H1 (cell line): Measurements from ENCODE around the gene COL6A5. TPM values are rescaled to one million over a fixed set of nuclear protein-coding genes. Genes with fewer than 3 reads are reported as not detected.

ENCODE experiments used
- CTCF ChIA-PET: fragments of 300-600 bp; sonication (Branson Sonifier 250); formaldehyde crosslinking; loops from one replicate; lab custom pipeline; 2021; ENCODE audit not compliant: partially characterized antibody; lab: Charles Lee
- POLR2A ChIA-PET: fragments of 300-600 bp; sonication (Branson Sonifier 250); formaldehyde crosslinking; loops from one replicate; lab custom pipeline; 2021; ENCODE audit warnings: inconsistent platforms; ENCODE audit not compliant: partially characterized antibody; lab: Charles Lee
- DNase-seq, 2 experiments: peaks; one replicate each; pipeline versions ENCODE4 v3.0.0 to v3.0.0-alpha.2; 2010 to 2022; ENCODE audit warnings: low spot score in 2 of 2, low read depth in 1 of 2, mixed read lengths in 1 of 2
- FAIRE-seq: peaks from 2 replicates; lab custom pipeline; 2011; peaks lifted over from hg19 to GRCh38; lab: Jason Lieb, UNC
- H2AFZ ChIP-seq: 2 replicates; pipeline ENCODE4 v1.8.1; 2012; ENCODE audit warnings: low read length, inconsistent platforms
- H2AK5ac ChIP-seq: 2 replicates; pipeline ENCODE4 v1.6.1; 2013; ENCODE audit warnings: low read depth, low read length
- H2BK120ac ChIP-seq: replicated peaks from 2 replicates; pipeline ENCODE3; 2013; ENCODE audit warnings: low read depth, low read length, inconsistent platforms
- H2BK12ac ChIP-seq: 2 replicates; pipeline ENCODE4 v1.6.1; 2013; ENCODE audit warnings: low read depth, low read length
- H2BK15ac ChIP-seq: 2 replicates; pipeline ENCODE4 v1.6.1; 2013; ENCODE audit warnings: low read length
- H2BK20ac ChIP-seq: 2 replicates; pipeline ENCODE4 v1.6.1; 2013; ENCODE audit warnings: low read length
- H2BK5ac ChIP-seq: 2 replicates; pipeline ENCODE4 v1.6.1; 2013; ENCODE audit warnings: low read depth, low read length
- H3K14ac ChIP-seq: 2 replicates; pipeline ENCODE4 v1.6.1; 2013; ENCODE audit warnings: inconsistent platforms; ENCODE audit not compliant: insufficient read length
- H3K18ac ChIP-seq: 2 replicates; pipeline ENCODE4 v1.6.1; 2013; ENCODE audit warnings: low read length; ENCODE audit errors: extremely low read depth
- H3K23ac ChIP-seq: 2 replicates; pipeline ENCODE4 v1.6.1; 2013; ENCODE audit warnings: inconsistent platforms; ENCODE audit not compliant: insufficient read length
- H3K23me2 ChIP-seq: 2 replicates; pipeline ENCODE4 v1.6.1; 2013; ENCODE audit warnings: low read depth, low read length
- H3K27ac ChIP-seq: 2 replicates; pipeline ENCODE4 v1.6.1; 2011; ENCODE audit warnings: low read depth, low read length, inconsistent platforms
- H3K27me3 ChIP-seq, 4 experiments: replicated peaks in 1 of 4; 1 replicate in 1 of 4; 2 replicates in 3 of 4; pipeline versions ENCODE4 v1.6.1 to v1.8.1; 2011 to 2013; ENCODE audit warnings: low read length in 3 of 4, mild to moderate bottlenecking in 3 of 4, inconsistent platforms in 2 of 4, mixed read lengths in 2 of 4, moderate library complexity in 1 of 4; ENCODE audit not compliant: control insufficient read depth in 3 of 4, insufficient read depth in 3 of 4; ENCODE audit errors: extremely low read depth in 1 of 4
- H3K36me3 ChIP-seq, 4 experiments: 2 replicates each; pipeline versions ENCODE4 v1.6.1 to v1.8.1; 2011 to 2013; ENCODE audit warnings: mild to moderate bottlenecking in 4 of 4, low read length in 3 of 4, moderate library complexity in 2 of 4, control low read depth in 1 of 4, inconsistent platforms in 1 of 4; ENCODE audit not compliant: insufficient read depth in 4 of 4, control insufficient read depth in 2 of 4
- H3K4ac ChIP-seq: replicated peaks from 2 replicates; pipeline ENCODE3; 2013; ENCODE audit warnings: low read length, low read depth, mixed read lengths, inconsistent platforms; ENCODE audit not compliant: insufficient read length
- H3K4me1 ChIP-seq, 4 experiments: replicated peaks in 1 of 4; 1 replicate in 1 of 4; 2 replicates in 3 of 4; pipeline versions ENCODE4 v1.6.1 to v1.8.1; 2011 to 2013; ENCODE audit warnings: low read length in 3 of 4, inconsistent platforms in 2 of 4, mixed read lengths in 1 of 4; ENCODE audit not compliant: insufficient read depth in 4 of 4, control insufficient read depth in 3 of 4
- H3K4me2 ChIP-seq, 2 experiments: 2 replicates each; pipeline versions ENCODE4 v1.6.1 to v1.8.1; 2011 to 2013; ENCODE audit warnings: low read depth in 2 of 2, low read length in 2 of 2, control low read depth in 1 of 2, inconsistent platforms in 1 of 2, mild to moderate bottlenecking in 1 of 2; ENCODE audit not compliant: insufficient read depth in 1 of 2
- H3K4me3 ChIP-seq, 4 experiments: fragments of 200-600, 300-600 bp in 1 of 4; sonication (generic), shearing (Covaris generic), sonication (Bioruptor Twin) in 1 of 4; 2 replicates each; pipeline versions ENCODE4 v1.5.1 to v1.8.1; 2011 to 2016; ENCODE audit warnings: low read length in 4 of 4, low read depth in 3 of 4, control low read depth in 2 of 4, inconsistent platforms in 2 of 4, mild to moderate bottlenecking in 2 of 4, mixed read lengths in 1 of 4, moderate library complexity in 1 of 4; ENCODE audit not compliant: insufficient read depth in 2 of 4; ENCODE audit errors: extremely low read depth in 1 of 4
- H3K56ac ChIP-seq: replicated peaks from 2 replicates; pipeline ENCODE3; 2013; ENCODE audit warnings: low read depth, mild to moderate bottlenecking, mixed read lengths, low read length, inconsistent platforms; ENCODE audit not compliant: insufficient read length
- H3K79me1 ChIP-seq: 2 replicates; pipeline ENCODE4 v1.6.1; 2013; ENCODE audit warnings: low read depth, low read length, control low read depth
- H3K79me2 ChIP-seq, 2 experiments: 2 replicates each; pipeline versions ENCODE4 v1.6.1 to v1.8.1; 2012 to 2013; ENCODE audit warnings: low read length in 2 of 2, mild to moderate bottlenecking in 2 of 2, inconsistent platforms in 1 of 2; ENCODE audit not compliant: insufficient read depth in 2 of 2, control insufficient read depth in 1 of 2
- H3K9ac ChIP-seq, 4 experiments: replicated peaks in 1 of 4; 1 replicate in 1 of 4; 2 replicates in 3 of 4; pipeline versions ENCODE4 v1.6.1 to v1.8.1; 2011 to 2013; ENCODE audit warnings: low read depth in 3 of 4, low read length in 3 of 4, control low read depth in 2 of 4, mild to moderate bottlenecking in 2 of 4, moderate library complexity in 2 of 4, inconsistent platforms in 1 of 4; ENCODE audit errors: extremely low read depth in 1 of 4
- H3K9me3 ChIP-seq, 2 experiments: 2 replicates each; pipeline versions ENCODE4 v1.6.1 to v1.8.1; 2012 to 2013; ENCODE audit warnings: mild to moderate bottlenecking in 2 of 2, moderate library complexity in 2 of 2, control low read depth in 1 of 2, inconsistent platforms in 1 of 2, low read depth in 1 of 2, low read length in 1 of 2, mixed read lengths in 1 of 2; ENCODE audit not compliant: insufficient read depth in 2 of 2
- H4K20me1 ChIP-seq, 2 experiments: replicated peaks in 1 of 2; 2 replicates each; pipeline versions ENCODE3 to v1.8.1; 2011 to 2013; ENCODE audit warnings: inconsistent platforms in 2 of 2, low read length in 2 of 2, mild to moderate bottlenecking in 1 of 2; ENCODE audit not compliant: insufficient read depth in 2 of 2, control insufficient read depth in 1 of 2
- H4K5ac ChIP-seq: 2 replicates; pipeline ENCODE4 v1.6.1; 2013; ENCODE audit warnings: low read length, low read depth, mixed read lengths, inconsistent platforms; ENCODE audit not compliant: insufficient read length
- H4K8ac ChIP-seq: 2 replicates; pipeline ENCODE4 v1.8.0; 2013; ENCODE audit warnings: mild to moderate bottlenecking, moderate library complexity, low read length, inconsistent platforms; ENCODE audit not compliant: insufficient read depth; ENCODE audit errors: extremely low read depth
- H4K91ac ChIP-seq: replicated peaks from 2 replicates; pipeline ENCODE3; 2013; ENCODE audit warnings: low read length, mixed read lengths, inconsistent platforms; ENCODE audit not compliant: insufficient read length
- CREB1 ChIP-seq: IDR thresholded peaks from 2 replicates; pipeline ENCODE4 v1.6.1; 2012; ENCODE audit warnings: inconsistent platforms
- CTBP2 ChIP-seq: IDR thresholded peaks from 2 replicates; pipeline ENCODE4 v1.7.0; 2011; ENCODE audit warnings: borderline replicate concordance, mild to moderate bottlenecking, moderate library complexity, mixed read lengths, low read length; ENCODE audit not compliant: insufficient read depth, insufficient read length
- EZH2 ChIP-seq: fragments of 200-600 bp; sonication (generic); IDR thresholded peaks from 2 replicates; pipeline ENCODE4 v1.7.1; 2012; ENCODE audit warnings: low read depth, mild to moderate bottlenecking, moderate library complexity, low read length, inconsistent platforms; ENCODE audit not compliant: severe bottlenecking
- KDM1A ChIP-seq: fragments of 200-600, 300-600 bp; sonication (generic); IDR thresholded peaks from 2 replicates; pipeline ENCODE4 v1.7.1; 2016; ENCODE audit warnings: mild to moderate bottlenecking, low read length, borderline replicate concordance
- KDM5A ChIP-seq: fragments of 200-600 bp; IDR thresholded peaks from 2 replicates; pipeline ENCODE4 v1.7.1; 2012; ENCODE audit warnings: mild to moderate bottlenecking, low read length, inconsistent platforms, mixed read lengths
- MAFK ChIP-seq: IDR thresholded peaks from 2 replicates; pipeline ENCODE4 v1.6.1; 2012; ENCODE audit warnings: low read depth, mild to moderate bottlenecking, improper control_type of control experiment, low read length
- POU5F1 ChIP-seq: IDR thresholded peaks from 2 replicates; pipeline ENCODE4 v1.6.1; 2011; ENCODE audit warnings: low read depth, mild to moderate bottlenecking, low read length, moderate library complexity
- RBBP5 ChIP-seq: IDR thresholded peaks from 2 replicates; pipeline ENCODE4 v1.7.1; 2012; ENCODE audit warnings: low read depth, mild to moderate bottlenecking, inconsistent platforms, low read length, moderate library complexity, borderline replicate concordance
- SP2 ChIP-seq: IDR thresholded peaks from 2 replicates; pipeline ENCODE4 v1.6.1; 2012; ENCODE audit warnings: mild to moderate bottlenecking, low read length, inconsistent platforms
- TAF7 ChIP-seq: optimal IDR thresholded peaks from 2 replicates; pipeline ENCODE3; 2011; ENCODE audit warnings: low read depth, mild to moderate bottlenecking, inconsistent platforms, low read length, moderate library complexity, borderline replicate concordance
- YY1 ChIP-seq: IDR thresholded peaks from 2 replicates; pipeline ENCODE4 v1.6.1; 2011; ENCODE audit warnings: low read depth, mild to moderate bottlenecking, low read length
- WGBS, 2 experiments: shearing (Covaris generic) in 1 of 2; methylation state at CpG; one replicate each; pipeline versions ENCODE4 v1.1.6 to v1.1.7; 2013 to 2015; ENCODE audit warnings: low lambda C conversion rate in 2 of 2, mixed read lengths in 2 of 2, inconsistent platforms in 1 of 2, low coverage in 1 of 2, missing lambda C conversion rate in 1 of 2; ENCODE audit not compliant: insufficient replicate concordance in 2 of 2, insufficient coverage in 1 of 2, insufficient read length in 1 of 2; ENCODE audit errors: extremely low coverage in 1 of 2, missing lambda C conversion rate in 1 of 2; 5-methylcytosine and 5-hydroxymethylcytosine counted together
- polyA plus RNA-seq, 7 experiments: library from polyadenylated mRNA; depleted of rRNA in 3 of 7; stranded (reverse) in 5 of 7; unstranded in 2 of 7; fragments of >200 nt in 5 of 7; fragments of 200-250 nt in 2 of 7; gene quantifications; 1 replicate in 5 of 7; 2 replicates in 1 of 7; 4 replicates in 1 of 7; pipeline versions ENCODE4 v1.2.1 to v1.2.3, GENCODE V29; 2011 to 2013; ENCODE audit warnings: missing spikeins in 2 of 7, mixed read lengths in 2 of 7
- total RNA-seq: library from RNA; stranded (reverse); fragmentation: NEBNext Ultra II Directional; extraction: Animal tissue kit (Norgen Biotek cat#: 25700); gene quantifications from 2 replicates; pipeline ENCODE4 v1.2.1, GENCODE V29; 2021
- TF ChIP-seq, protein P1 (sequence below), 3 experiments: IDR thresholded peaks; 1 replicate in 2 of 3; 2 replicates in 1 of 3; pipeline versions ENCODE4 v1.5.1 to v1.6.1; 2011; ENCODE audit warnings: low read length in 3 of 3, mild to moderate bottlenecking in 3 of 3, inconsistent platforms in 2 of 3, low read depth in 1 of 3, moderate library complexity in 1 of 3; ENCODE audit not compliant: insufficient read depth in 1 of 3; ENCODE audit errors: control extremely low read depth in 1 of 3

Gene COL6A5
- total and polyA plus RNA-seq, 2 of the 8 experiments (the other 6 are each of a cell fraction or from before 2014, with no cell fraction given), result 0.05 to 0.06 TPM

DNA sequence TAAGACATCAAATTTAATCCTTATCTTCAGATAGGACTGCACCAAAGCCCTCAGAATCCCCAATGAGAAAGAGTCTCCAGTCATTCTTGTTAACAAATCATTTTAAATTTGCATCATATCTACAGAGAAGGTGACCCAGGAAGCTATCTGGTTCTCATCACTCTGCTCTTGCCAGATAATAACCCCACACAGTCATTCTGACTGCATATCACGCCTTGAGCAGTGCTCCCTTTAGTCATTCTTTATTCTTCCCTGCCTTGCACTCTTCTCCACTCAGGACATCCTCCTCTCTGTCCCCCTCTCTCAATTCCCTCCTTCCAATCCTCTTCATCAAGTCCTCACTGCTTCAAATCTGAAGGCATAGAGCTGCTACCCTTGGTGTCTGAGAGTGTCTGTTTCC lies 87.8 kb downstream of the COL6A5 start:
- Histone ChIP-seq H3K4ac (no peak overlapping the region), H3K27me3 (no peaks in the 10 kb centered on the region), H3K14ac (no peak overlapping the region), H2BK120ac (no peak overlapping the region), H3K27ac (no peak overlapping the region), H4K8ac (no peak overlapping the region), H3K9ac (no peak overlapping the region), H3K56ac (no peak overlapping the region), H2BK15ac (no peak overlapping the region), H3K4me1 (peaks cover 0 to 4% (median 0%) of the 10 kb centered on the region in 4 experiments; a peak in 2 of 7 replicates), H2AFZ (no peak overlapping the region), H2BK5ac (no peak overlapping the region), H3K79me1 (no peaks in the 10 kb centered on the region), H2AK5ac (no peak overlapping the region), H3K4me3 (no peak overlapping the region), H4K5ac (no peak overlapping the region), H4K20me1 (no peaks in the 10 kb centered on the region), H2BK20ac (no peak overlapping the region), H3K79me2 (no peaks in the 10 kb centered on the region), H4K91ac (no peak overlapping the region), H3K9me3 (no peaks in the 10 kb centered on the region), H3K23me2 (no peaks in the 10 kb centered on the region), H3K36me3 (no peaks in the 10 kb centered on the region), H2BK12ac (no peak overlapping the region), H3K4me2 (no peak overlapping the region), H3K23ac (no peak overlapping the region), H3K18ac (no peak overlapping the region)
- POLR2A ChIA-PET, result interaction anchor here (0.6 kb wide), 1 partner anchor 252 kb away, joined by 3 read pairs; no protein-coding TSS in a partner anchor
- CTCF ChIA-PET, result no interaction called here
- FAIRE-seq, result no peak
- no peak for DNase-seq
- 100% methylated on average over 1 of the region's 1 CpG; no CpG with 5 or more reads in 1 of the 2 experiments for WGBS, 2 experiments
- TF ChIP-seq CREB1 (no peak), CTBP2 (no peak), MAFK (no peak), KDM1A (no peak), SP2 (no peak), YY1 (no peak), KDM5A (no peak), EZH2 (no peak), TAF7 (no peak), POU5F1 (no peak), RBBP5 (no peak)
- TF ChIP-seq, protein P1, sequence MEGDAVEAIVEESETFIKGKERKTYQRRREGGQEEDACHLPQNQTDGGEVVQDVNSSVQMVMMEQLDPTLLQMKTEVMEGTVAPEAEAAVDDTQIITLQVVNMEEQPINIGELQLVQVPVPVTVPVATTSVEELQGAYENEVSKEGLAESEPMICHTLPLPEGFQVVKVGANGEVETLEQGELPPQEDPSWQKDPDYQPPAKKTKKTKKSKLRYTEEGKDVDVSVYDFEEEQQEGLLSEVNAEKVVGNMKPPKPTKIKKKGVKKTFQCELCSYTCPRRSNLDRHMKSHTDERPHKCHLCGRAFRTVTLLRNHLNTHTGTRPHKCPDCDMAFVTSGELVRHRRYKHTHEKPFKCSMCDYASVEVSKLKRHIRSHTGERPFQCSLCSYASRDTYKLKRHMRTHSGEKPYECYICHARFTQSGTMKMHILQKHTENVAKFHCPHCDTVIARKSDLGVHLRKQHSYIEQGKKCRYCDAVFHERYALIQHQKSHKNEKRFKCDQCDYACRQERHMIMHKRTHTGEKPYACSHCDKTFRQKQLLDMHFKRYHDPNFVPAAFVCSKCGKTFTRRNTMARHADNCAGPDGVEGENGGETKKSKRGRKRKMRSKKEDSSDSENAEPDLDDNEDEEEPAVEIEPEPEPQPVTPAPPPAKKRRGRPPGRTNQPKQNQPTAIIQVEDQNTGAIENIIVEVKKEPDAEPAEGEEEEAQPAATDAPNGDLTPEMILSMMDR (IDR thresholded peaks at IDR 0.05; ENCODE audit: control extremely low read depth in 1 of 3, insufficient read depth in 1 of 3, low read depth in 1 of 3, low read length in 3 of 3), result no peak
